T-helper 2 cell (primary cell): Measurements from ENCODE around the gene ZNF789.
A peak's percentile ranks its signal among the peaks of the same experiment; 100 is the strongest.

Source experiments
- DNase-seq, 5 experiments: peaks; one replicate each; pipeline versions ENCODE4 v3.0.0 to v3.0.0-alpha.2; 2012 to 2022

Gene ZNF789

DNA sequence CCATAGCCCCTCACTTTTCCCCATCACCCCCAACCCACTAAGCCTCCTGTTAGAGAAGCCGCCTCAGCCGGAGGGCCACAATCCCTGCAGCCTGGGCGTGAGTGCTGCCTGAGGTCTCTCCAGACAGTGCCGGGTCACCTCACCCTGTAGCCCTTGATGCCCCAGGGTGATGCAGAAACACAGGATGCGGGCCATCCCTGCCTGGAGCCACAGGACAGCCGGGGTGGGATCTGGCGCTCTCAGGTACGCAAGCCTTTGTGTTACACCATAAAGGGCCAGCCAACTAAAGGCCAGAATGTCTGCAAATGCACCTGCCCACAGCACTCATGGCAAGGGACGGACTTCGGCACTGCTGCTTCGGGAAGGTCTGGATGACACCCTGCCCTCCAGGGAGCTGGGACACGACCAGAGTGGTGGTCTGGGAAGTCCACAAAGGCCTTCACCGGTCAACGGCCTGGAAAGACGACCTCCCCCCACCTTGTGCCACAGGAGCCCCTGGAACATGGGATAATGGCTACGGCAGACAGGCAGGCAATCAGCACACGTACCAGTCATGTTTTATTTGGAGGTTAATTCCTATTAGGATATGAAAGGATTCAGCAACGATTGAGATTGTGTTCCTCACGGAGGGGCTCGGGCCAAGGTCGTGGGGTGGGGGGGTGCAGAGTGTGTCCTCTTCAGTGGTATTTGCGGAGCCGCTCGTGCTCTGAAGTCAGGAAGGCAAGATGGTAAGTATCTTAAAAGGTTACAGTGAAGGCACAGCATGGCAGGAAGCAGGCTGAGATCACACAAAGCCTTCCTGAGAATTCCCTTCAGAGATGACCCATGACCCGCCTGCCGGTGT lies 14.8 kb upstream of the ZNF789 start:
- no peak for DNase-seq

DNA sequence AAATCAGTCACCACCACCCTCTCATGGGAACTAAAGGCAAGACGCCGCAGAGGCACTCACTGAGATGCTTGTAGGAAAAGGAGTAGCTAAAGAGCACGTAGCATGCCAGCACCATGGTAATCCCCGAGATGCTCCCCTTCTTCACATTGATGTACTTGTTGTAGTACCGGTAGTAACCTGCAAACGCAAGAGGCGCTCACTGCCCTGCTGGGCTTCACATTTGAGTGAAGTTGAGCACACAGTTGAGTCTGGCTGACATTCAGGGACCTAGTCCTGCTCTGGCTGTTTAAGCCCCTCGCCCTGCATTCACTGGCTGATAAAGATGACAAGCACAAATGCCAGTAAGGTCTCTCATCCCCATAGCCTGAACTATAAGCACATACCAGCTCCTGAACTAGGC lies 13.6 kb upstream of the ZNF789 start:
- peak in 1 of 5 experiments; percentile 57 for DNase-seq

DNA sequence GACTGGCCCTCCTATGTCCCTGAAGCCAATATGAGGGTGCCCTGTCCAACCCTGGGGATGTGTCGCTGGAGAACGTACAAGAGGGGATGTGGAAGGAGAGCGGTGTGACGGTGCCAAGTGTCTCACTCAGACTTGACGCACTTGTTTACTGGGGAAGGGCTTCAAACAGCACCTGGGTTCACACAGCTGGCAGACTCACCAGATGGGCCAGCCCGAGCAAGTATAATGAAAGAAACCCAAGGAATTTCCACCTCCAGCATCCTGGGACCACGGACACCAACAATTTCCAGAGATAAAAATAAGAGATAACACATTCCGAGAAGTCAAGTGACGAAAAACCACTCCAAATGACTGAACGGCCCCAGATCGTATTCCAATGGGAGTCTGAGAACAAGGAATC lies 12.0 kb upstream of the ZNF789 start:
- no peak for DNase-seq

DNA sequence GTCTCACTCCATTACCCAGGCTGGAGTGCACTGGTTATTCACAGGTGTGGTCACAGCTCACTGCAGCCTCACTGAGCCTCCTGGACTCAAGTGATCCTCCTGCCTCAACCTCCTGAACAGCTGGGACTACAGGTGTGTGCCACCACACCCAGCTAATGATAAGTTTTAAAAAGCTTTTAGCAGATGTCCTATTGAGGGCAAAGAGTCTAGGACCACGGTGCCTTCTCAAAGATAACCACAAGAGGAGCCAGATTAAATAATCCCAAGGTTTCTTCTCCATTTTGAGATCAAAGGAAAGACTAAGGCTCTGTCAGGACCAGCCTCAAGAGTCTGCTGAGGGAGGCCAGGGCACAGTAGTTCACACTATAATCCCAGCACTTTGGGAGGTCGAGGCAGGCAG lies 11.5 kb upstream of the ZNF789 start:
- DNase-seq = no peak

- DNase-seq = no peak
Measured at GRCh38 chr7:99465421-99465768, 7.3 kb upstream of the ZNF789 start.

DNA sequence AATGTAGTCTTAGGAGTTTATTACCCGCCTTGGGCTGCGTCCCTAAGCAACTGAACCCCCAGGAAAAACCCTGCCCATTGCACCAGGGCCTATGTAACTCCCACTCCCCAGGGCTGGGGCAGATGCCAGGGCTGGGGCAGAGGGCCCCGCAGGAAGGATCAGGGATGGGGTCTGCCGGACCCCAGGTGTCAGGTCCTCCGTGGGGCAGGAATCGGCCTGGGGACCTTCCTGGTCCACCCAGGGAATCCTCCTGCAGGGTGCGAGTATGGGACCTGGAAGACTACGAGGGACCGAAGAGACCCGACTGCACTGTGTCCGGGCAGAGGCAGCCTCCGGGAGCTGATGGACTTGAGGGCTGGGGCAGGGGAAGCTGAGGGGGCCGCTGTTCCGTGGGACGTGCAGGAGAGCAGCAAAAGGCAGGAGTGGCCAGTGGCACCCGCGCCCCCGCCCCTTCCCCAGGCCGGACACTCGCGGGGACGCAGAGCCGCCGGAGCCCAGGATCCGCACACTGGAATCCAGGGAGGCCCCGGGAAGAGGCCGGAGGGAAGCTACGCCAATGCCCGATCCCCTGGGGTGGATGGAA lies 4.3 kb upstream of the ZNF789 start:
- no peak for DNase-seq

GRCh38 chr7:99469381-99470065 lies 3.2 kb upstream of the ZNF789 start:
- no peak for DNase-seq

DNA sequence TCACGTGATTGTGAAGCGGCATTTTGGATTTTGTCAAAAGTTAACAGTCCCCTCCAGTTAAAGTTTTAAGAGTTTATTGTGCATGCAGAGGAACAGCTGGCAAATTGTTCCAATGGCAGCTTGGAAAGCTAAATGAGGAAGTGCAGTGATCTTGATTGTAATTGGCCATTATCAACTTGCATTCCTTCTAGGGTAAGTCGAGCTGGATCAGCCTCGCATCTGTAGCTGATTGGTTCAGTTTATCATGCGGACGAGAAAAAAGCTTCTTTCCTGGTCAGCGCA lies 566 bp downstream of the ZNF789 start:
- DNase-seq = peak in 2 of 5 experiments; percentile 10 to 65

GRCh38 chr7:99476107-99476506 lies 3.4 kb downstream of the ZNF789 start:
- DNase-seq = no peak

GRCh38 chr7:99478464-99479440 lies 6.1 kb downstream of the ZNF789 start:
- no peak for DNase-seq

DNA sequence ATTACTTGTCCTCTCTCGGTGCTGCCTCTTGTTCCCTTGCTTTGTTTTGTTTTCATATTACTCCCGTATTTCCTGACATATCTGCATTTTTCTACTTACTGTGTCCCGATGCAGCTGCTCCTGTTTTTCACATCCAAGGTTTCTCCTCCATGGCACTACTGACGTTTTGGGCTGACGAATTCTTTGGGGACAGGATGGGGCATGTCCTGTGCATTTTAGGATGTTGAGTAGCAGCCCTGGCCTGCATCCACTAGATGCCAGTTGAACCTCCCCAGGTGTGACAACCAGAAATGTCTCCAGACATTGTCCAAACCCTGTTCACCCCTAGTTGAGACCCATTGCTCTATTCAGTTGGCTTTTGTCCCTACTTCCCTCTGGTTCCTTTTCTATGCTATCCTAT lies 12.4 kb downstream of the ZNF789 start:
- DNase-seq = no peak

GRCh38 chr7:99489235-99489634 lies 16.5 kb downstream of the ZNF789 start:
- no peak for DNase-seq

GRCh38 chr7:99490878-99491277 lies 18.2 kb downstream of the ZNF789 start:
- no peak for DNase-seq

DNA sequence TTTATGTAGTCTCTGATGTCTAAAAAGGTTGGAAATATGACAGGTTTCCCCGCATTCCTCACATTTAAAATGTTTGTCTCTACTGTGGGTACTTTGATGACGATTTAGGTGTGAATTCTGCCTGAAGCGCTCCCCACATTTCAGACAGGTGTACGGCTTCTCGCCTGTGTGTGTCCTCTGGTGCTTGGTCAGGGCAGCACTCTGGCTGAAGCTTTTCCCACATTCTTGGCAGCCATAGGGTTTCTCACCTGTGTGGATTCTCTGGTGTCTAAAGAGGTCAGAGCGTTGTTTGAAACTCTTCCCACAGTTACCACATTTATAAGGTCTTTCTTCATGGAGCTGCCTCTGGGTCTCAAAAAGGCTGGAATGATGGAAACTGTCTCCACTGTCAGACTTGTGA lies 21.1 kb downstream of the ZNF789 start:
- DNase-seq = peak in 1 of 5 experiments; percentile 34

DNA sequence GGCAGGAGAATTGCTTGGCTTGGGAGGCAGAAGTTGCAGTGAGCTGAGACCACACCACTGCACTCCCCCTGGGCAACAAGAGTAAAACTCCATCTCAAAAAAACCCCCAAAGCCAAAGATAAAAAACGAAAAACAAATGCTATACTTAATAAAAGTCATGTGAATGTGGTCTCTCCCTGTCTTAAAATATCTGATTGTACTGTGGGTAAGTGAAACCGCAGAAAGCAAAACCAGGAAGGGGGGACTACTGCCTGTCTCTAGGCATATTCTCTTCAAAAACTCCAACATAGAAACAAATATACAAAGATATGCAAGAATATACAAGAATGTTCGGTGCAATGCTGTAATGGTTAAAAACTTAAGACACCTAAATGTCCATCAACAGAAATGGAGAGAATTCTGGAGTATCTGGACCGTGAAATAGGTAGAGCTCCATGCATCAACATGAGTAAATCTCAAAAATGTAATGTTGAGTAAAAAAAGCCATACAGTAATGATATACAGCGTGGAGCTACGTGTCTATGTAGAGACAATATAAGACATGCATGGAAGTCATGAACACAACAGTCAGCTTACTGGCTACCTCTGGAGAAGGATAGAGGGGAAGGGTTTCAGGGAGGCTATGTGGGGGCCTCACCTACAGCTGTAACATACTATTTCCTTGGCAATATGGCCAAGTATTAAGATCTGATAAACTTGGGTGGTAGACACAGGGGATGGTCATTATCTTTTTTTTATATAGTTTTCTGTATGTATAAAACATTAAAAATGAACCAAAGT lies 25.3 kb downstream of the ZNF789 start:
- peak in 2 of 5 experiments; percentile 9 to 34 for DNase-seq

DNA sequence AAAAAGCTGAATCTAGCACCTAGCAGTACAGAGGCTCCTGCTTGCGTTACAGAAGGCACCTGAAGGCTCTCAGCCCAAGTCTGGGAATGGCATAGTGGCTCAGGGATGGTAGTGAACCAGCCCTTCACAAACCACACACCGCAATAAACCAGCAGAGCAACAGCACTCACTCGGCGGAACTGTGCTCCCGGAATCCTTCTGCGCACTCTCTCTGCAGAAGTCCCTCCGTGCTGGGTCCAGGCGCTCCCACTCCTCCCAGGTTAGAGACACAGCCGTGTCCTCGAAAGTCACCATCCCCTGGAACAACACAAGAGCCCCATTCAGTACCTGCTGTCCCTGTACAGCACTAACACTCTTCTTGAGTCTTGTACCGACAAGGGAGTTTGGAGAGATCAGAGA lies 25.9 kb downstream of the ZNF789 start:
- DNase-seq = peak in 1 of 5 experiments; percentile 23

DNA sequence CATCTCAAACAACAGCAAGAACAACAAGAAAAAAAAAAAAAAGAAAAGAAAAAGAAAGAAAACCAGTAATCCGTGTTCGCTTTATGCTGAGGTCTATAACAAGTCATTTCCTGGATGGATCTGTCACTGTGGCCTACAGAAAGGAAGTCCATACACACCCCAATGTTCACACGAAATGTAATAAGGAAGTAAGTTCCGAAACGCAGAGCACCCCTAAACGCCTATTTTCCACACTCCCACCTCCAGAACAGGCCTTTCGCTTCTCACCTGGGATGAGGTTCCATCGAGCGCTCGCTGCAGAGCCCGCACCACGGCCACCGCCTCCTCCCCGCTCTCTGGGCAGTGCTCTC lies 26.7 kb downstream of the ZNF789 start:
- DNase-seq = peak in 2 of 5 experiments; percentile 47 to 76

DNA sequence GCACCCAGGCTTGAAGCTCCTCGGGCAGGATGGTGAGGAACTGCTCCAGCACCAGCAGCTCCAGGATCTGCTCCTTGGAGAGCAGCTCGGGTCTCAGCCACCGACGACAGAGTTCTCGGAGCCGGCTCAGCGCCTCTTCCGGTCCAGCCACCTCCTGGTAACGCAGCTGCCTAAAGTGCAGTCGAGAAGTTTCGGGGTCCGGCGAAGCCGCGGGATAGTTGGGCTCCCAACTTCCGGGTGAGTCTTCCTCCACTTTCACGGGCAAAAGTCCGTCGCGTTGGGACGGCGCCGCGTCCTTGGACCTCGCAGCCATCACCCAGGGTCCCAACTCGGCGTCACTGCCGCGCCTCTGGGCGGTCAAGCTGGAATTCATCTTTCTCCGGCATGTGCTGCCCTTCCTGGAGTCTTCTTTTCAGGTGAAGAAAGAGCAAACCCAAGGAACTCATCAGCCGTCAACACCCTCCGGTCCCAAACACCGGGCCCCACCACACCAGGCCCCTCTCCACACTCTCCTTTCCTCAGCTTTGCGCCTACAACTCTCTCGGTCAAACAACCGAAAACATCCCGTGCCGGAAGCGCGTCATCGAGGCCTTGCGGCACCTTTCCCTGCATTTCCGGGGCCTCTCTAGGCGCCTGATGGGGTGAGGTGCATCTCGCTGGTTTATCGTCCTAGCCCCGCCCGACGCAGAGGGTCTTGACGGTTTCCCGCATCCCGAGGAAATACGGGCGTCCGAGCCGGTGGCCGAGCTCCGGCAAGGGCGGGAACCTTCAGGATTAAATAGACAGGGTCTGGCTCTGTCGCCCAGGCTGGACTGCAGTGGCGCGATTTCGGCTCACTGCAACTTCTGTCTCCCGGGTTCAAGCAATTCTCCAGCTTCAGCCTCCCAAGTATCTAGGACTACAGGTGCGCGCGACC lies 27.3 kb downstream of the ZNF789 start, which contains the start of gene ZNF394:
ZNF394 (minus strand) TSS at position 561 of the 916 bp plus-strand sequence; CDS start at position 373, 188 bp downstream.
- peak; percentile 69 to 96 (median 83) for DNase-seq

DNA sequence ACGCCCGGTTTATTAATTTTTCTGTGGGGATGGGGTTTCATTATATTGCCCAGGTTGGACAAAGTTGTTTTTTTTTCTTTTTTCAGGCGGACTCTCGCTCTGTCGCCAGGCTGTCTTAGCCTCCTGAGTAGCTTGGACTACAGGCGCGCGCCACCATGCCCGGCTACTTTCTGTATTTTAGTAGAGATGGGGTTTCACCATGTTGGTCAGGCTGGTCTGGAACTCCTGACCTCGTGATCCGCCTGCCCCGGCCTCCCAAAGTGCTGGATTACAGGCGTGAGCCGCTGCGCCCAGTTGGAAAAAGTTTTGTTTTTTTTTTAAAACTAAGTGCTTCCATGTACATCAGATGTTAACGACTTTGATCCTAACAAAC lies 27.9 kb downstream of the ZNF789 start:
- no peak for DNase-seq

GRCh38 chr7:99501236-99501635 lies 28.5 kb downstream of the ZNF789 start:
- DNase-seq = peak in 1 of 5 experiments; percentile 48

DNA sequence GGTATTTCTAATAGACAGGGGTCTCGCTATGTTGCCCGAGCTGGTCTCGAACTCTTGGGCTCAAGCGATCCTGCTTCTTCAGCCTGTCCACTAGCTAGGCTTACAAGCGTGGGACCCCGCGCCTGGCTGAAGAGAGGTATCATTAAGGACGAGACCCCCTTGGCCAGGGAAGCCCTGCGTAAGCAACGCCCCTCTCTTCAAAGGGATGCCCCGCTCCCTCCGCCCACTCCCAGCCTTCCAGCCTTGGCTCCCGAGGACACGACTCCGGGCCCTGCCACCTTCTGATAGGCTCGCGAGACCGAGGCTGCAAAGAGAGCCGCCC lies 31.6 kb downstream of the ZNF789 start:
- no peak for DNase-seq
